MCF 10A (cell line): Measurements from ENCODE around the gene SLC38A6. TPM values are rescaled to one million over a fixed set of nuclear protein-coding genes. Genes with fewer than 3 reads are reported as not detected.
"Not testable (repeated sequence)": the region's sequence is repeated elsewhere in the genome, so short reads cannot be mapped to it uniquely, and the experiment has no call there.

ENCODE experiments used
- BruUV-seq: library from RNA; stranded (reverse); fragments of 400-500 nt; replicated peaks from 2 replicates; lab custom pipeline; 2021; lab: Mats Ljungman, UMichigan
- CTCF ChIA-PET: fragments of 300-600 bp; sonication (Branson Sonifier 250); formaldehyde crosslinking; extraction: SDS; loops from one replicate; lab custom pipeline; 2021; ENCODE audit warnings: antibody characterized with exemption, inconsistent platforms; lab: Yijun Ruan, JAX
- POLR2A ChIA-PET: fragments of 300-600, 350-650 bp; sonication (Branson Sonifier 250); formaldehyde crosslinking; extraction: SDS; loops from one replicate; lab custom pipeline; 2020; ENCODE audit warnings: antibody characterized with exemption, inconsistent platforms; lab: Yijun Ruan, JAX
- DNase-seq: peaks from one replicate; pipeline ENCODE4 v3.0.0-alpha.2; 2018; ENCODE audit not compliant: unreplicated experiment
- H3K27ac Mint-ChIP-seq: one replicate; pipeline ENCODE4 v1.8.0; 2022; ENCODE audit warnings: mild to moderate bottlenecking, low read depth, mixed read lengths; ENCODE audit not compliant: unreplicated experiment
- H3K27me3 Mint-ChIP-seq: one replicate; pipeline ENCODE4 v1.8.0; 2022; ENCODE audit warnings: mixed read lengths; ENCODE audit not compliant: insufficient read depth, unreplicated experiment
- H3K36me3 Mint-ChIP-seq: one replicate; pipeline ENCODE4 v1.8.0; 2022; ENCODE audit warnings: mild to moderate bottlenecking, moderate library complexity, mixed read lengths; ENCODE audit not compliant: insufficient read depth, unreplicated experiment
- H3K4me1 Mint-ChIP-seq: one replicate; pipeline ENCODE4 v1.8.0; 2022; ENCODE audit warnings: mixed read lengths; ENCODE audit not compliant: insufficient read depth, unreplicated experiment
- H3K4me3 Mint-ChIP-seq: one replicate; pipeline ENCODE4 v1.8.0; 2022; ENCODE audit warnings: mild to moderate bottlenecking, moderate library complexity, mixed read lengths; ENCODE audit not compliant: unreplicated experiment
- H3K9me3 Mint-ChIP-seq: one replicate; pipeline ENCODE4 v1.8.0; 2022; ENCODE audit warnings: mixed read lengths; ENCODE audit not compliant: unreplicated experiment
- intact Hi-C: fragments of 100-400 bp; cut with micrococcal nuclease; formaldehyde crosslinking; loops from 2 replicates; pipeline ENCODE4 v1.14.1; 2022
- total RNA-seq: library from RNA; stranded (reverse); gene quantifications from 2 replicates; pipeline ENCODE4 v1.2.3, GENCODE V29; 2022
- TF ChIP-seq, protein P1 (sequence below): fragments of 200-600 bp; IDR thresholded peaks from one replicate; pipeline ENCODE4 v1.8.0; 2022; ENCODE audit warnings: antibody characterized with exemption, mild to moderate bottlenecking; ENCODE audit not compliant: unreplicated experiment

The SLC38A6 gene
- total RNA-seq, 1 experiment from 2014 or later = 7.9 TPM

- CTCF ChIA-PET = interaction anchor here (0.5 kb wide), 1 partner anchor 339 kb away, joined by 4 read pairs; no protein-coding TSS in a partner anchor
- TF ChIP-seq, protein P1, sequence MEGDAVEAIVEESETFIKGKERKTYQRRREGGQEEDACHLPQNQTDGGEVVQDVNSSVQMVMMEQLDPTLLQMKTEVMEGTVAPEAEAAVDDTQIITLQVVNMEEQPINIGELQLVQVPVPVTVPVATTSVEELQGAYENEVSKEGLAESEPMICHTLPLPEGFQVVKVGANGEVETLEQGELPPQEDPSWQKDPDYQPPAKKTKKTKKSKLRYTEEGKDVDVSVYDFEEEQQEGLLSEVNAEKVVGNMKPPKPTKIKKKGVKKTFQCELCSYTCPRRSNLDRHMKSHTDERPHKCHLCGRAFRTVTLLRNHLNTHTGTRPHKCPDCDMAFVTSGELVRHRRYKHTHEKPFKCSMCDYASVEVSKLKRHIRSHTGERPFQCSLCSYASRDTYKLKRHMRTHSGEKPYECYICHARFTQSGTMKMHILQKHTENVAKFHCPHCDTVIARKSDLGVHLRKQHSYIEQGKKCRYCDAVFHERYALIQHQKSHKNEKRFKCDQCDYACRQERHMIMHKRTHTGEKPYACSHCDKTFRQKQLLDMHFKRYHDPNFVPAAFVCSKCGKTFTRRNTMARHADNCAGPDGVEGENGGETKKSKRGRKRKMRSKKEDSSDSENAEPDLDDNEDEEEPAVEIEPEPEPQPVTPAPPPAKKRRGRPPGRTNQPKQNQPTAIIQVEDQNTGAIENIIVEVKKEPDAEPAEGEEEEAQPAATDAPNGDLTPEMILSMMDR = no peak
- Mint-ChIP-seq H3K4me1 (no peaks in the 10 kb centered on the region), H3K9me3 (no peaks in the 10 kb centered on the region), H3K4me3 (no peak overlapping the region), H3K27me3 (no peaks in the 10 kb centered on the region), H3K36me3 (no peaks in the 10 kb centered on the region), H3K27ac (no peak overlapping the region)
- no peak for DNase-seq
- BruUV-seq = no TSS peak
- intact Hi-C loops = no loop called here
- POLR2A ChIA-PET = interaction anchor here (0.7 to 1.7 kb wide), 3 partner anchors 9 to 553 kb away, joined by 3 to 6 read pairs (median 3); no protein-coding TSS in a partner anchor
Observed at GRCh38 chr14:61090432-61091216, 109.6 kb downstream of the SLC38A6 start.

- Mint-ChIP-seq H3K9me3 (no peaks in the 10 kb centered on the region), H3K27ac (no peak overlapping the region), H3K4me3 (no peak overlapping the region), H3K27me3 (no peaks in the 10 kb centered on the region), H3K36me3 (no peaks in the 10 kb centered on the region), H3K4me1 (no peaks in the 10 kb centered on the region)
- TF ChIP-seq, protein P1 = no peak
- CTCF ChIA-PET = no interaction called here
- no peak for DNase-seq
- intact Hi-C loops = no loop called here
- POLR2A ChIA-PET = interaction anchor here (0.9 kb wide), 1 partner anchor 9 kb away, joined by 4 read pairs; no protein-coding TSS in a partner anchor
- BruUV-seq = no TSS peak
Observed at GRCh38 chr14:61091657-61092273, 110.7 kb downstream of the SLC38A6 start.

GRCh38 chr14:61098096-61098495, 117.1 kb downstream of the SLC38A6 start:
- BruUV-seq, H3K27ac Mint-ChIP-seq, DNase-seq, H3K4me3 Mint-ChIP-seq, POLR2A ChIA-PET, H3K9me3 Mint-ChIP-seq, intact Hi-C loops, H3K36me3 Mint-ChIP-seq, H3K27me3 Mint-ChIP-seq: not testable (repeated sequence)
- H3K4me1 Mint-ChIP-seq = peaks cover 18% of the 10 kb centered on the region
- CTCF ChIA-PET = interaction anchor here (0.6 kb wide), 1 partner anchor 32 kb away, joined by 3 read pairs; no protein-coding TSS in a partner anchor

DNA sequence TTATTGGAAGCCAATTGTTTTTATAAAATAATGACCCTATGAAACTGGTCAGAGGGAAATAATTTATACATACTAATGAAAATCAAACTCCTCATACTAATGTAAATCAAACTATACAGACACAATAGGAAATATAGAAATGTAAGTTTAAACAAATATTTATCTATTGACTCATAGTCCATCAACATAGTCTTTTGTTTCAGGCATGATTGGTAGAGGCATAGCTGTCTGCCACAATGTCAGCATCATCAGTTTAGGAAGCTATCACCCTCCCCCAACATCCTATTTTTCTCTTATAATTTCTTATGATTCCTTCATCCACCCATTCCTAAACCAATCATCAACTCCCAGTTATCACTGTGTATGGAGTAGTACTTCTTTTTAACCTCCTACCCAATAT, 117.7 kb downstream of the SLC38A6 start:
- no peak overlapping the region for H3K27ac Mint-ChIP-seq
- H3K36me3 Mint-ChIP-seq = peaks cover 4% of the 10 kb centered on the region
- intact Hi-C loops = no loop called here
- no peaks in the 10 kb centered on the region for H3K27me3 Mint-ChIP-seq
- peaks cover 24% of the 10 kb centered on the region for H3K4me1 Mint-ChIP-seq
- H3K9me3 Mint-ChIP-seq = no peaks in the 10 kb centered on the region
- no peak overlapping the region for H3K4me3 Mint-ChIP-seq
- BruUV-seq = no TSS peak
- TF ChIP-seq, protein P1 = no peak
- ChIA-PET CTCF (interaction anchor here (0.6 kb wide), 1 partner anchor 31 kb away, joined by 3 read pairs; no protein-coding TSS in a partner anchor), POLR2A (interaction anchor here (1.1 to 1.6 kb wide), 2 partner anchors 9 to 18 kb away, joined by 3 to 6 read pairs; no protein-coding TSS in a partner anchor)
- DNase-seq = peak; percentile 16
